HFF-Myc (cell line): Measurements from ENCODE around the gene SHISAL1.

ENCODE experiments used
- DNase-seq: peaks from one replicate; pipeline ENCODE4 v3.0.0-alpha.2; 2011; ENCODE audit warnings: low read depth; ENCODE audit errors: extremely low read depth
- H3K4me3 ChIP-seq: replicated peaks from 2 replicates; pipeline ENCODE4 v1.5.1; 2011; ENCODE audit warnings: low read depth, mild to moderate bottlenecking, control low read depth, low read length
- TF ChIP-seq, protein P1 (sequence below): IDR thresholded peaks from 2 replicates; pipeline ENCODE4 v1.5.1; 2012; ENCODE audit warnings: mild to moderate bottlenecking, low read depth, low read length, control low read depth; ENCODE audit errors: missing control alignments

The SHISAL1 gene

GRCh38 chr22:44276041-44276440, 36.7 kb downstream of the SHISAL1 start:
- no peak overlapping the region for H3K4me3 ChIP-seq
- TF ChIP-seq, protein P1, sequence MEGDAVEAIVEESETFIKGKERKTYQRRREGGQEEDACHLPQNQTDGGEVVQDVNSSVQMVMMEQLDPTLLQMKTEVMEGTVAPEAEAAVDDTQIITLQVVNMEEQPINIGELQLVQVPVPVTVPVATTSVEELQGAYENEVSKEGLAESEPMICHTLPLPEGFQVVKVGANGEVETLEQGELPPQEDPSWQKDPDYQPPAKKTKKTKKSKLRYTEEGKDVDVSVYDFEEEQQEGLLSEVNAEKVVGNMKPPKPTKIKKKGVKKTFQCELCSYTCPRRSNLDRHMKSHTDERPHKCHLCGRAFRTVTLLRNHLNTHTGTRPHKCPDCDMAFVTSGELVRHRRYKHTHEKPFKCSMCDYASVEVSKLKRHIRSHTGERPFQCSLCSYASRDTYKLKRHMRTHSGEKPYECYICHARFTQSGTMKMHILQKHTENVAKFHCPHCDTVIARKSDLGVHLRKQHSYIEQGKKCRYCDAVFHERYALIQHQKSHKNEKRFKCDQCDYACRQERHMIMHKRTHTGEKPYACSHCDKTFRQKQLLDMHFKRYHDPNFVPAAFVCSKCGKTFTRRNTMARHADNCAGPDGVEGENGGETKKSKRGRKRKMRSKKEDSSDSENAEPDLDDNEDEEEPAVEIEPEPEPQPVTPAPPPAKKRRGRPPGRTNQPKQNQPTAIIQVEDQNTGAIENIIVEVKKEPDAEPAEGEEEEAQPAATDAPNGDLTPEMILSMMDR = no peak
- no peak for DNase-seq

DNA sequence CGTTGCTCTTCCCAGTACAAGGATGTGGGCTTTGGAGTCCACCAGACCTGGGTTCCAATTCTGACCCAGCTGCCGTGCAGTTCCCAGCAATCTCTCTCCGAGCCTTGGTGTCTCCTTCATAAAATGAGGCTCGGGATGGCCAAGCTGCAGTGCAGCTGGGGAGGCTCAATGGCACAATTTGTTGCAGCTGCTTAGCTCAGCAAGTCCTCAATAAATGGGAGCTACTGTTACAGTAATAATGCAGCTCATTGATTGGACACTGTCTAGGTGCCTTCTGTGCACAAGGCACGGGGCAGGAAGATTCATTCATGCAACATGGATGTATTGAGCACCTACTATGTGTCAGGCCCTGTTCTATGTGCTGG, 37.1 kb downstream of the SHISAL1 start:
- no peak overlapping the region for H3K4me3 ChIP-seq
- no peak for DNase-seq
- TF ChIP-seq, protein P1 = no peak

DNA sequence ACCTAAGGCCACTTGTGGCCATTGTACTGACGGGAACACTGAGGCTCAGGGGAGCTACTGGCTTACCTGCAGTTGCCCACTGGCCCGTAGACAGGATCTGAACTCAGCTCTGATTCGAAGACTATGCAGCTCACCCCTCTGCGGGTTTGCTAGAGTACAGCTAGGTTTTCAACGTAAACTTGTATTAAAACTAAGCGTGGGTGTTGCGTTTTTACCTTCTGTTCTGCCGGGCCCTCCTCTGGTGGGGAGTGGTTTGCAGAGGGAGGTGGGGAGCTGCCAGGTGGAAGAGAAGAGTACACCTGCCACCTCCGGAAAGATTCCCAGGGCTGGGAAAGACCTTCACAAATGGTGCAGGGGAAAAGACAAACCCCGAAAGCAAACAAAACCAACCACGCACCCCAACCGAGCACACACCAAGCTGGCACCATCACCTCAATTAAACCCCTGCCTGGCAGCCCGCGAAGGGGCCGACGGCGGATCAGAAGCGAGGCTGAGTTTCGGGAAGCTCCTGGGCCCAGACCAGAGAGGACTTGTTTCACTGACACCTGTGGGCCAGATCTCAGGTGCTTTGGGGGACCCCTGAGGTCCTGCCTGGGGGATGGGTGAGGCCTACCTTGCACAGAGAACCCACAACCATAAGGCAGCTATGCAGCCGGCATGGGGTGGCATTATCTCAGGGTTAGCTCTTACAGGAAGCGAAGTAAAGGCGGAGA, 37.7 kb downstream of the SHISAL1 start:
- DNase-seq = no peak
- TF ChIP-seq, protein P1 = no peak
- H3K4me3 ChIP-seq = no peak overlapping the region

GRCh38 chr22:44273175-44273574, 39.6 kb downstream of the SHISAL1 start:
- DNase-seq = no peak
- TF ChIP-seq, protein P1 = no peak
- no peak overlapping the region for H3K4me3 ChIP-seq

GRCh38 chr22:44272401-44272771, 40.4 kb downstream of the SHISAL1 start:
- no peak for DNase-seq
- TF ChIP-seq, protein P1 = no peak
- no peak overlapping the region for H3K4me3 ChIP-seq

GRCh38 chr22:44271732-44272400, 40.9 kb downstream of the SHISAL1 start:
- H3K4me3 ChIP-seq = no peak overlapping the region
- DNase-seq = no peak
- TF ChIP-seq, protein P1 = no peak

- DNase-seq = no peak
- TF ChIP-seq, protein P1 = no peak
- H3K4me3 ChIP-seq = no peak overlapping the region
Observed at GRCh38 chr22:44271010-44271500, 41.7 kb downstream of the SHISAL1 start.
